Measurements from ENCODE around the gene TIGD4. TPM values are rescaled to one million over a fixed set of nuclear protein-coding genes. Genes with fewer than 3 reads are reported as not detected.

Gene TIGD4
- polyA plus RNA-seq, 1 of the 3 experiments (the other 2 are of a cell fraction) = 0.13 TPM

GRCh38 chr4:152828122-152828521, 48.6 kb upstream of the TIGD4 start (continued):
- TF ChIP-seq, protein P1, sequence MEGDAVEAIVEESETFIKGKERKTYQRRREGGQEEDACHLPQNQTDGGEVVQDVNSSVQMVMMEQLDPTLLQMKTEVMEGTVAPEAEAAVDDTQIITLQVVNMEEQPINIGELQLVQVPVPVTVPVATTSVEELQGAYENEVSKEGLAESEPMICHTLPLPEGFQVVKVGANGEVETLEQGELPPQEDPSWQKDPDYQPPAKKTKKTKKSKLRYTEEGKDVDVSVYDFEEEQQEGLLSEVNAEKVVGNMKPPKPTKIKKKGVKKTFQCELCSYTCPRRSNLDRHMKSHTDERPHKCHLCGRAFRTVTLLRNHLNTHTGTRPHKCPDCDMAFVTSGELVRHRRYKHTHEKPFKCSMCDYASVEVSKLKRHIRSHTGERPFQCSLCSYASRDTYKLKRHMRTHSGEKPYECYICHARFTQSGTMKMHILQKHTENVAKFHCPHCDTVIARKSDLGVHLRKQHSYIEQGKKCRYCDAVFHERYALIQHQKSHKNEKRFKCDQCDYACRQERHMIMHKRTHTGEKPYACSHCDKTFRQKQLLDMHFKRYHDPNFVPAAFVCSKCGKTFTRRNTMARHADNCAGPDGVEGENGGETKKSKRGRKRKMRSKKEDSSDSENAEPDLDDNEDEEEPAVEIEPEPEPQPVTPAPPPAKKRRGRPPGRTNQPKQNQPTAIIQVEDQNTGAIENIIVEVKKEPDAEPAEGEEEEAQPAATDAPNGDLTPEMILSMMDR (IDR thresholded peaks at IDR 0.05) = no peak
- no peak for TF ChIP-seq MXI1 (IDR thresholded peaks at IDR 0.05; ENCODE audit: low read depth, low read length)

DNA sequence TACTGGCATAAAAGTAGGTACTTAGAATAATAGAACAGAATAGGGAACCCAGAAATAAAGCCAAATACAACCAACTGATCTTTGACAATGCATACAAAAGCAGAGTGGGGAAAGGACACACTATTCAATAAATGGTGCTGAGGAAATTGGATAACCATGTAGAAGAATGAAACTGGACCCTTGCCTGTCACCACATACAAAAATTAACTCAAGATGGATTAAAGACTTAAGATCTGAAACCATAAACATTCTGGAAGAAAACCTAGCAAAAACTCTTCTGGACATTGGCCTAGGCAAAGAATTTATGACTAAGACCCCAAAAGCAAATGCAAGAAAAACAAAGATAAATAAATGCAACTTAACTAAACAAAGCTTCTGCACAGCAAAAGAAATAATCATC, 45.8 kb upstream of the TIGD4 start:
- no peak for TF ChIP-seq MXI1 (IDR thresholded peaks at IDR 0.05; ENCODE audit: low read depth, low read length)
- no peak for TF ChIP-seq PBX3 (IDR thresholded peaks at IDR 0.05)
- TF ChIP-seq RFX5 (IDR thresholded peaks at IDR 0.05; ENCODE audit: low read length) = no peak
- TF ChIP-seq TCF12 (IDR thresholded peaks at IDR 0.05) = no peak
- TF ChIP-seq, protein P2, sequence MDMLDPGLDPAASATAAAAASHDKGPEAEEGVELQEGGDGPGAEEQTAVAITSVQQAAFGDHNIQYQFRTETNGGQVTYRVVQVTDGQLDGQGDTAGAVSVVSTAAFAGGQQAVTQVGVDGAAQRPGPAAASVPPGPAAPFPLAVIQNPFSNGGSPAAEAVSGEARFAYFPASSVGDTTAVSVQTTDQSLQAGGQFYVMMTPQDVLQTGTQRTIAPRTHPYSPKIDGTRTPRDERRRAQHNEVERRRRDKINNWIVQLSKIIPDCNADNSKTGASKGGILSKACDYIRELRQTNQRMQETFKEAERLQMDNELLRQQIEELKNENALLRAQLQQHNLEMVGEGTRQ (IDR thresholded peaks at IDR 0.05; ENCODE audit: borderline replicate concordance, low read depth, low read length) = no peak
- no peak for TF ChIP-seq TEAD4 (IDR thresholded peaks at IDR 0.05; ENCODE audit: borderline replicate concordance, insufficient read depth)
- Histone ChIP-seq H4K20me1 (ENCODE audit: insufficient read depth) (no peaks in the 10 kb centered on the region), H3K4me2 (no peak overlapping the region), H3K4me1 (ENCODE audit: control insufficient read depth in 1 of 2, insufficient read depth in 2 of 2, low read depth in 1 of 2, low read length in 1 of 2) (no peaks in the 10 kb centered on the region), H3K9me3 (no peaks in the 10 kb centered on the region), H3K9me2 (no peaks in the 10 kb centered on the region), H3K27me3 (ENCODE audit: insufficient read depth) (no peaks in the 10 kb centered on the region), H2AFZ (ENCODE audit: low read depth) (no peak overlapping the region), H3K36me3 (replicated peaks in 1 of 2; ENCODE audit: control insufficient read depth in 1 of 2, insufficient read depth in 2 of 2, low read length in 1 of 2) (peaks cover 2 to 12% of the 10 kb centered on the region in 2 experiments), H3K9ac (no peak overlapping the region), H3K79me2 (ENCODE audit: insufficient read depth) (peaks cover 5% of the 10 kb centered on the region), H3K27ac (ENCODE audit: low read depth in 2 of 2, low read length in 1 of 2) (no peak overlapping the region), H3F3A (replicated peaks; ENCODE audit: insufficient read depth) (no peaks in the 10 kb centered on the region), H3K4me3 (ENCODE audit: low read depth in 2 of 2, low read length in 1 of 2) (no peak overlapping the region)
- CTCF ChIA-PET = no interaction called here
- no peak for DNase-seq
- POLR2A ChIA-PET = no interaction called here

GRCh38 chr4:152824561-152824960, 45.0 kb upstream of the TIGD4 start:
- H3K4me3 ChIP-seq (ENCODE audit: low read depth in 2 of 2, low read length in 1 of 2) = no peak overlapping the region
- H3F3A ChIP-seq (replicated peaks; ENCODE audit: insufficient read depth) = no peaks in the 10 kb centered on the region
- TF ChIP-seq CHD2 (IDR thresholded peaks at IDR 0.05; ENCODE audit: low read length, partially characterized antibody) = no peak
- TF ChIP-seq TAF1 (IDR thresholded peaks at IDR 0.05; ENCODE audit: borderline replicate concordance, low read depth, low read length) = no peak
- TF ChIP-seq GABPA (IDR thresholded peaks at IDR 0.05; ENCODE audit: low read depth) = no peak
- no peak for TF ChIP-seq RXRA (IDR thresholded peaks at IDR 0.05; ENCODE audit: borderline replicate concordance, low read depth)
- no peak for TF ChIP-seq MEF2A (IDR thresholded peaks at IDR 0.05; ENCODE audit: borderline replicate concordance, low read depth)
- no peak for TF ChIP-seq GATA2 (CRISPR knock-in tag; IDR thresholded peaks at IDR 0.05)
- TF ChIP-seq JUND (IDR thresholded peaks at IDR 0.05) = no peak
- TF ChIP-seq NFIC (IDR thresholded peaks at IDR 0.05; ENCODE audit: borderline replicate concordance) = no peak
- TF ChIP-seq, protein P3, sequence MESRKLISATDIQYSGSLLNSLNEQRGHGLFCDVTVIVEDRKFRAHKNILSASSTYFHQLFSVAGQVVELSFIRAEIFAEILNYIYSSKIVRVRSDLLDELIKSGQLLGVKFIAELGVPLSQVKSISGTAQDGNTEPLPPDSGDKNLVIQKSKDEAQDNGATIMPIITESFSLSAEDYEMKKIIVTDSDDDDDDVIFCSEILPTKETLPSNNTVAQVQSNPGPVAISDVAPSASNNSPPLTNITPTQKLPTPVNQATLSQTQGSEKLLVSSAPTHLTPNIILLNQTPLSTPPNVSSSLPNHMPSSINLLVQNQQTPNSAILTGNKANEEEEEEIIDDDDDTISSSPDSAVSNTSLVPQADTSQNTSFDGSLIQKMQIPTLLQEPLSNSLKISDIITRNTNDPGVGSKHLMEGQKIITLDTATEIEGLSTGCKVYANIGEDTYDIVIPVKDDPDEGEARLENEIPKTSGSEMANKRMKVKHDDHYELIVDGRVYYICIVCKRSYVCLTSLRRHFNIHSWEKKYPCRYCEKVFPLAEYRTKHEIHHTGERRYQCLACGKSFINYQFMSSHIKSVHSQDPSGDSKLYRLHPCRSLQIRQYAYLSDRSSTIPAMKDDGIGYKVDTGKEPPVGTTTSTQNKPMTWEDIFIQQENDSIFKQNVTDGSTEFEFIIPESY (IDR thresholded peaks at IDR 0.05; ENCODE audit: borderline replicate concordance, low read depth) = no peak
- ChIA-PET CTCF (no interaction called here), POLR2A (no interaction called here)
- 91% methylated on average over 2 of the region's 2 CpGs for WGBS (ENCODE audit: low lambda C conversion rate)
- no peak overlapping the region for H3K4me2 ChIP-seq
- no peak overlapping the region for H3K9ac ChIP-seq
- H3K9me3 ChIP-seq = no peaks in the 10 kb centered on the region
- H3K27ac ChIP-seq (ENCODE audit: low read depth in 2 of 2, low read length in 1 of 2) = no peak overlapping the region
- peaks cover 0 to 6% of the 10 kb centered on the region in 2 experiments for H3K36me3 ChIP-seq (replicated peaks in 1 of 2; ENCODE audit: control insufficient read depth in 1 of 2, insufficient read depth in 2 of 2, low read length in 1 of 2)
- H3K9me2 ChIP-seq = no peaks in the 10 kb centered on the region
- H4K20me1 ChIP-seq (ENCODE audit: insufficient read depth) = no peaks in the 10 kb centered on the region
- no peaks in the 10 kb centered on the region for H3K27me3 ChIP-seq (ENCODE audit: insufficient read depth)
- no peak for DNase-seq
- peaks cover 5% of the 10 kb centered on the region for H3K79me2 ChIP-seq (ENCODE audit: insufficient read depth)
- H3K4me1 ChIP-seq (ENCODE audit: control insufficient read depth in 1 of 2, insufficient read depth in 2 of 2, low read depth in 1 of 2, low read length in 1 of 2) = no peaks in the 10 kb centered on the region
- no peak overlapping the region for H2AFZ ChIP-seq (ENCODE audit: low read depth)

All from SK-N-SH (cell line).